PC-3 (cell line): Measurements from ENCODE around the gene ZNF768.

Experiments
- CTCF ChIP-seq: fragments of 300-600 bp; sonication (generic); conservative IDR thresholded peaks from 2 replicates; pipeline ENCODE4 v1.5.1; 2017; ENCODE audit warnings: antibody characterized with exemption, low read depth, mild to moderate bottlenecking, low read length
- EZH2 ChIP-seq: fragments of 300-600 bp; sonication (generic); IDR thresholded peaks from one replicate; pipeline ENCODE4 v1.6.1; 2017; ENCODE audit warnings: antibody characterized with exemption, mild to moderate bottlenecking, low read length; ENCODE audit not compliant: unreplicated experiment

GRCh38 chr16:30565526-30565925 lies 39.2 kb upstream of the ZNF768 start:
- TF ChIP-seq CTCF (no peak), EZH2 (no peak)
